ENCODE measurements around the gene MTCL1.

Gene MTCL1

DNA sequence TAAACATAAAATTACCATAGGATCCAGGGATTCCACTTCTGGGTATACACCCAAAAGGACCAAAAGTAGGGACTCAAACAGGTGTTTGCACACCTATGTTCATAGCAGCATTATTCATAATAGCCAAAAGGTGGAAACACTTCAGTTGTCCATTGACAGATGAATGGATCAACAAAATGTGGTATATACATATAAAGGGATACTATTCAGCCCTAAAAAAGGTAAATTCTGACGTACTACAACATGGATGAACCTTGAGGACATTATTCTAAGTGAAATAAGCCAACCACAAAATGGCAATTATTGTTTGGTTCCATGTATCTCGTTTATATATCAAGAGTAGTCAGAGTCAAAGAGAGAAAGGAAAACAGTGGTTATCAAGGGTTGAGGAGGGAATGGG, 128.1 kb downstream of the MTCL1 start:
- H3K27me3 ChIP-seq (ENCODE audit: insufficient read depth, low read length, poor library complexity, severe bottlenecking): no peaks in the 10 kb centered on the region
- H3K4me1 ChIP-seq (ENCODE audit: insufficient read depth, low read length, poor library complexity, severe bottlenecking): peaks cover 10% of the 10 kb centered on the region
- no peaks in the 10 kb centered on the region for H3K79me2 ChIP-seq (ENCODE audit: insufficient read depth, low read length)
- H3K4me2 ChIP-seq (ENCODE audit: low read depth, low read length, poor library complexity, severe bottlenecking): no peak overlapping the region
- H3F3A ChIP-seq (ENCODE audit: low read depth): no peaks in the 10 kb centered on the region
- H3K4me3 ChIP-seq (ENCODE audit: low read length, poor library complexity, severe bottlenecking): no peak overlapping the region
- TF ChIP-seq EZH2phosphoT487 (IDR thresholded peaks at IDR 0.05; ENCODE audit: borderline replicate concordance) (no peak), CTCF (conservative IDR thresholded peaks at IDR 0.05; ENCODE audit: low read length) (no peak)
- peaks cover 6% of the 10 kb centered on the region; the same call in 1 of the 2 replicates for H3K9me3 ChIP-seq (ENCODE audit: insufficient read depth, low read depth, low read length)
- H3K36me3 ChIP-seq (ENCODE audit: insufficient read depth, low read length): no peaks in the 10 kb centered on the region
- no peaks in the 10 kb centered on the region for H4K20me1 ChIP-seq (ENCODE audit: insufficient read depth, low read length, poor library complexity, severe bottlenecking)
- no peak overlapping the region for H2AFZ ChIP-seq (ENCODE audit: low read length)
- no peaks in the 10 kb centered on the region for H3K9me2 ChIP-seq (replicated peaks; ENCODE audit: low read depth, low read length)
- H3K9ac ChIP-seq (ENCODE audit: low read depth, low read length, poor library complexity, severe bottlenecking): no peak overlapping the region

DNA sequence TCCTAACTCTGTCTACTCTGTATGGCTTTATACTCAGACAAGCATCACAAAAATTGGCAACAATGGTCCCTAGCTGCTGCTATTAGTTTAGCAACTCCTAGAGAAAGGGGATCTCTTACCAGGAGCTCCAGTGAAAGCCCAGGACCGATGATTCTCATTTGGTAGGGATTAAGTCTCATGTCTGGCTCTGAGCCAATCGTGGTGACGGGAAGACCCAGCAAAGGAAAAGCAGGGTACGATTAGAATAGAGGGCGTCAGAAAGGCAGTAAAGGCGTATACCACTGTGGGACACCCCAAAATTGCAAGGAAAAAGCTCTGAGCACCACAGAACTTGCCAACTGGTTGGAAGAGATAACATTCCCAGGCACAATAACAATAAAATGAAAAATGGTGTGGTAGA, 129.5 kb downstream of the MTCL1 start:
- Histone ChIP-seq H3F3A (ENCODE audit: low read depth) (no peaks in the 10 kb centered on the region), H4K20me1 (ENCODE audit: insufficient read depth, low read length, poor library complexity, severe bottlenecking) (no peaks in the 10 kb centered on the region), H3K4me1 (ENCODE audit: insufficient read depth, low read length, poor library complexity, severe bottlenecking) (peaks cover 11% of the 10 kb centered on the region), H2AFZ (ENCODE audit: low read length) (no peak overlapping the region), H3K27me3 (ENCODE audit: insufficient read depth, low read length, poor library complexity, severe bottlenecking) (no peaks in the 10 kb centered on the region), H3K79me2 (ENCODE audit: insufficient read depth, low read length) (no peaks in the 10 kb centered on the region), H3K36me3 (ENCODE audit: insufficient read depth, low read length) (no peaks in the 10 kb centered on the region), H3K4me2 (ENCODE audit: low read depth, low read length, poor library complexity, severe bottlenecking) (no peak overlapping the region), H3K9me3 (ENCODE audit: insufficient read depth, low read depth, low read length) (peaks cover 6% of the 10 kb centered on the region; the same call in 1 of the 2 replicates), H3K9me2 (replicated peaks; ENCODE audit: low read depth, low read length) (no peaks in the 10 kb centered on the region), H3K4me3 (ENCODE audit: low read length, poor library complexity, severe bottlenecking) (no peak overlapping the region), H3K9ac (ENCODE audit: low read depth, low read length, poor library complexity, severe bottlenecking) (no peak overlapping the region)
- no peak for TF ChIP-seq EZH2phosphoT487 (IDR thresholded peaks at IDR 0.05; ENCODE audit: borderline replicate concordance)
- no peak for TF ChIP-seq CTCF (conservative IDR thresholded peaks at IDR 0.05; ENCODE audit: low read length)

- no peaks in the 10 kb centered on the region for H3K36me3 ChIP-seq (ENCODE audit: insufficient read depth, low read length)
- H3K4me2 ChIP-seq (ENCODE audit: low read depth, low read length, poor library complexity, severe bottlenecking): no peak overlapping the region
Measured at GRCh38 chr18:8835521-8835953, 130.2 kb downstream of the MTCL1 start.

More at GRCh38 chr18:8835521-8835953, 130.2 kb downstream of the MTCL1 start:
- Histone ChIP-seq H3K9ac (ENCODE audit: low read depth, low read length, poor library complexity, severe bottlenecking) (no peak overlapping the region), H3K79me2 (ENCODE audit: insufficient read depth, low read length) (no peaks in the 10 kb centered on the region), H3K27me3 (ENCODE audit: insufficient read depth, low read length, poor library complexity, severe bottlenecking) (no peaks in the 10 kb centered on the region), H3K4me3 (ENCODE audit: low read length, poor library complexity, severe bottlenecking) (no peak overlapping the region), H4K20me1 (ENCODE audit: insufficient read depth, low read length, poor library complexity, severe bottlenecking) (no peaks in the 10 kb centered on the region), H3K4me1 (ENCODE audit: insufficient read depth, low read length, poor library complexity, severe bottlenecking) (peaks cover 17% of the 10 kb centered on the region), H3K9me3 (ENCODE audit: insufficient read depth, low read depth, low read length) (peaks cover 6% of the 10 kb centered on the region; the same call in 1 of the 2 replicates), H3F3A (ENCODE audit: low read depth) (no peaks in the 10 kb centered on the region), H3K9me2 (replicated peaks; ENCODE audit: low read depth, low read length) (no peaks in the 10 kb centered on the region), H2AFZ (ENCODE audit: low read length) (no peak overlapping the region)
- TF ChIP-seq CTCF (conservative IDR thresholded peaks at IDR 0.05; ENCODE audit: low read length) (no peak), EZH2phosphoT487 (IDR thresholded peaks at IDR 0.05; ENCODE audit: borderline replicate concordance) (no peak)

Measured in Loucy (cell line).